Stimulated activated CD4-positive, alpha-beta T cell treated with anti-CD3 and anti-CD28 coated beads, TNF-alpha, amount 100 ng/mL, for 48 hours (primary cell): ENCODE results near the gene FUBP1.
"Not testable (repeated sequence)": the region's sequence is repeated elsewhere in the genome, so short reads cannot be mapped to it uniquely, and the experiment has no call there.

Experiments
- DNase-seq, 3 donors: peaks; one replicate each; pipeline ENCODE4 v3.0.0-alpha.2; 2020; ENCODE audit warnings: low read depth in 3 of 3

Gene FUBP1

GRCh38 chr1:77948841-77949424 lies 29.9 kb downstream of the FUBP1 start:
- DNase-seq, result no peak

GRCh38 chr1:77945345-77945744 lies 33.5 kb downstream of the FUBP1 start:
- DNase-seq, result no peak

- no peak for DNase-seq
Observed at GRCh38 chr1:77942400-77943140, 36.3 kb downstream of the FUBP1 start.

- DNase-seq, result no peak
Observed at GRCh38 chr1:77940921-77941570, 37.8 kb downstream of the FUBP1 start.

GRCh38 chr1:77938651-77939050 lies 40.2 kb downstream of the FUBP1 start:
- DNase-seq, result no peak

GRCh38 chr1:77929806-77930205 lies 49.1 kb downstream of the FUBP1 start:
- no peak for DNase-seq

GRCh38 chr1:77927414-77927813 lies 51.5 kb downstream of the FUBP1 start:
- no peak for DNase-seq

- no peak for DNase-seq
Observed at GRCh38 chr1:77926561-77927357, 52.1 kb downstream of the FUBP1 start.

- no peak for DNase-seq
Observed at GRCh38 chr1:77925956-77926355, 52.9 kb downstream of the FUBP1 start.

- DNase-seq, result no peak
Observed at GRCh38 chr1:77925518-77925917, 53.4 kb downstream of the FUBP1 start.

GRCh38 chr1:77918918-77919317 lies 60.0 kb downstream of the FUBP1 start:
- DNase-seq, result not testable (repeated sequence)

GRCh38 chr1:77910116-77910515 lies 68.8 kb downstream of the FUBP1 start:
- DNase-seq, result no peak

- no peak for DNase-seq
Observed at GRCh38 chr1:77906624-77907023, 72.2 kb downstream of the FUBP1 start.

- DNase-seq, result no peak
Observed at GRCh38 chr1:77906019-77906545, 72.8 kb downstream of the FUBP1 start.

GRCh38 chr1:77905603-77906002 lies 73.3 kb downstream of the FUBP1 start:
- DNase-seq, result no peak

GRCh38 chr1:77900687-77901293 lies 78.1 kb downstream of the FUBP1 start:
- no peak for DNase-seq

- no peak for DNase-seq
Observed at GRCh38 chr1:77899647-77900320, 79.1 kb downstream of the FUBP1 start.
